GM04504 (cell line): ENCODE measurements around the gene ACP5.
"Not testable (repeated sequence)": the region's sequence is repeated elsewhere in the genome, so short reads cannot be mapped to it uniquely, and the experiment has no call there.

Experiments
- DNase-seq: peaks from one replicate; pipeline ENCODE4 v3.0.0-alpha.2; 2012; ENCODE audit warnings: low read depth

ACP5 gene

GRCh38 chr19:11577451-11578257, at the start of gene ACP5:
TSS of gene ACP5 (minus strand) at chr19:11577645. CDS start at chr19:11577317, 328 bp downstream.
- DNase-seq: no peak

GRCh38 chr19:11626252-11626651, 48.8 kb upstream of the ACP5 start:
- DNase-seq: no peak

DNA sequence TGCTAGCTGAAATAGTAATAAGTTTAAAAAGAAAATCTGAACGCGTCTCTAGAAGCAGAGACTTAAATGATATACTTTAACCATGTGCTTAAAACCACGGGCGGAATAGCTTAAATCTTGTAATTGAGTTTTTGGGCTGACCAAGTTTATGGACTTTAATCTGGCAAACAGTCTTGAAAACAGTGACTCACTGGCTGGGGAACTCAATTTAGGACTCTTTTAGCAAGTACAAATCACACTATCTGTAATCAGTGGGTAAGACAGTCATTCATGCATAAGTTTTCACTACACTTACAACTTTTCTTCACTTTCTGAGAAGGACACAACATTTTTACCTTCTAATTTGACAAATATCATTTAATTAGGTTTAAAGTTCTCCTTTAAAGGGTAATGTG, 46.6 kb upstream of the ACP5 start:
- peak; percentile 28 for DNase-seq

GRCh38 chr19:11622401-11622800, 45.0 kb upstream of the ACP5 start:
- not testable (repeated sequence) for DNase-seq

DNA sequence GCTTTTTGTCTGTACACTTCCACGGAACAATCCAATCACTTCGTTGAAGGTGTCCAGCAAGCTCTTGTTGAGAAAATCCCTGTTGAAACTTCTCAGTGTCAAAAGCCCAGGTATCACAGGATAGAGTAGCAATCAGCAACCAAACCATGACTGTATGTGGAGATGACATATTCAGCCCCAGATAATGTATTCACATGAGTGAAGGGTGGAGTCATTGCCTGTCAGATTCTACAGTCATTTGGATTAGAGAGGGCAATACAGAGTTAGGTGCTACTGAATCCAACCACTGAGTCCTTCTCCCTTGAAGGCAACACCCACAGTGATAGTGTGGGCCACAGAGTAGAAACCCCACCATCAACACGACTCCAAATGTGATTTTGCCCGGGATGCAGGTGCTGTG, 43.1 kb upstream of the ACP5 start:
- DNase-seq: no peak

DNA sequence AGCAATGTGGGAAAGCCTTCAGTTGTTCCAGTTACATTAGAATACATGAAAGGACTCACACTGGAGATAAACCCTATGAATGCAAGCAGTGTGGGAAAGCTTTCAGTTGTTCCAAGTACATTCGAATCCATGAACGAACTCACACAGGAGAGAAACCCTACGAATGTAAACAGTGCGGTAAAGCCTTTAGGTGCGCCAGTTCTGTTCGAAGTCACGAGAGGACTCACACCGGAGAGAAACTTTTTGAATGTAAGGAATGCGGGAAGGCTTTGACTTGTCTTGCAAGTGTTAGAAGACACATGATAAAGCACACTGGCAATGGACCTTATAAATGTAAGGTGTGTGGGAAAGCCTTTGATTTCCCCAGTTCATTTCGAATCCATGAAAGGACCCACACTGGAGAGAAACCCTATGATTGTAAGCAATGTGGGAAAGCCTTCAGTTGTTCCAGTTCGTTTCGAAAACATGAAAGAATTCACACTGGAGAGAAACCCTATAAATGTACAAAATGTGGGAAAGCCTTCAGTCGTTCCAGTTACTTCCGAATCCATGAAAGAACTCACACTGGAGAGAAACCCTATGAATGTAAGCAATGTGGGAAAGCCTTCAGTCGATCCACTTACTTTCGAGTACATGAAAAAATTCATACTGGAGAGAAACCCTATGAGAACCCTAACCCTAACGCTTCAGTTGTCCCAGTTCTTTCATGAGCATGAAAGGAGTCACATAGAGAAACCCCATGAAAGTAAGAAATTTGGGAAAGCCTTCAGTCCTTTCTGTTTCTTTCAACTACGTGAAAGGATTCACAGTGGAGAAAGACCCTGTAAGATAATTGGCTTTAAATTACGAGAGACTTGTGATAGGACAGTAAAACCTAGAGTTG, 40.0 kb upstream of the ACP5 start:
- no peak for DNase-seq

DNA sequence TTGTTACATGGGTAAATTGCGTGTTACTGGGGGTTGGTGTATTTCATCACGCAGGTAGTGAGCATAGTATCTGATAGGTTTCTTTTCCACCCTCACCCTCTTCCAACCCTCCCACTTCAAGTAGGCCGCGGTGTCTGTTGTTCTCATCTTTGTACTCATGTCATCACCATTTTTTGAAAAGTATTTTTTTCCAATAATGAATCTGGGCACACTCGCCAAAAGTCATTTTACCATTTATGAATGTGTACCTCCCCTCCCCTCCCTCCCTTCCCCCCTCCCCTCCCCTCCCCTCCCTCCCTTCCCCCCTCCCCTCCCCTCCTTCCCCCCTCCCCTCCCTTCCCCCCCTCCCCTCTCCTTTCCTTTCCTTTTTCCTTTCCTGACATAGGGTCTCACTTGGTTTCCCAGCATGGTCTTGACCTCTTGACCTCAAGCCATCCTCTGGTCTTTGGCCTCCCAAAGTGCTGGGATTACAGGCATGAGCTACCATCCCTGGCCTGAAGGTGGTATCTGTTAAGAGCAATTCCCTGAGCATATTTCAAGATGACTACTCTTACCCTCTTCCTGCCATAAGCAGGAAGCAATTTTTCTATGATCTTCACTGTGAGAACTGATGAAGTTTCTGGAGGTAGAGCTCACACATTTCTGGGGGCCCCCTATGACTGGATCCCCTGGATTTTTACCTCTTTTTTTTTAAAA, 35.5 kb upstream of the ACP5 start:
- DNase-seq: no peak

DNA sequence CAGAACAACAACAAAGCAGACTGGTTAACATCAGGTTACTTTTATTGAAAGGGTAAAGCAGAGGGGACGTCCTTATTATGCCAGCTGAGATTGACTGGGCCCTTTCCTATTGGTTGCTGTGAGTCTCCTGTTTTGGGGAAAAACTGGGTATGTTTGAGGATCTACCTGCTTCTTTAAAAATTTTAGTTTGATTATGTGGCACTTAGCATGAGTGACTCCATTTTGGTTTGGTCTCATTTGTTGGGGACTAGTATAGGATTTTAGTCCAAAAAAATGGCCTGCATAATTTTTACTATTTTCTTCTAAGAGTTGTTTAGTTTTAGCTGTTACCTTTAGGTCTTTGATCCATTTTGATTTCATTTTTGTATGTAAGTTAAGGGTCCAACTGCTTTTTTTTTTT, 34.3 kb upstream of the ACP5 start:
- DNase-seq: no peak

DNA sequence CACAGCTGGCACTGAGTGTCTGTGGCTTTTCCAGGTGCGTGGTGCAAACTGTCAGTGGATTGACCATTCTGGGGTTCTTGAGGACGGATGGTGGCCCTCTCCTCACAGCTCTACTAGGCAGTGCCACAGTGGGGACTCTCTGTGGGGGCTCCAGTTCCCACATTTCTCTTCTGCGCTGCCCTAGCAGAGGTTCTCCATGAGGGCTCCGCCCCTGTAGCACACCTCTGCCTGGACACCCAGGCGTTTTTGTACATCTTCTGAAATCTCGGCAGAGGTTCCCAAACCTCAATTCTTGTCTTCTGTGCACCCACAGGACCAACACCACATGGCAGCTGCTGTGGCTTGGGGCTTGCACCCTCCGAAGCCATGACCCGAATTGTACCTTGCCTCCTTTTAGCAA, 29.0 kb upstream of the ACP5 start:
- DNase-seq: no peak

- DNase-seq: not testable (repeated sequence)
Measured at GRCh38 chr19:11599704-11600103, 22.3 kb upstream of the ACP5 start.

GRCh38 chr19:11598746-11599145, 21.3 kb upstream of the ACP5 start:
- DNase-seq: no peak

- no peak for DNase-seq
Measured at GRCh38 chr19:11598103-11598483, 20.6 kb upstream of the ACP5 start.

DNA sequence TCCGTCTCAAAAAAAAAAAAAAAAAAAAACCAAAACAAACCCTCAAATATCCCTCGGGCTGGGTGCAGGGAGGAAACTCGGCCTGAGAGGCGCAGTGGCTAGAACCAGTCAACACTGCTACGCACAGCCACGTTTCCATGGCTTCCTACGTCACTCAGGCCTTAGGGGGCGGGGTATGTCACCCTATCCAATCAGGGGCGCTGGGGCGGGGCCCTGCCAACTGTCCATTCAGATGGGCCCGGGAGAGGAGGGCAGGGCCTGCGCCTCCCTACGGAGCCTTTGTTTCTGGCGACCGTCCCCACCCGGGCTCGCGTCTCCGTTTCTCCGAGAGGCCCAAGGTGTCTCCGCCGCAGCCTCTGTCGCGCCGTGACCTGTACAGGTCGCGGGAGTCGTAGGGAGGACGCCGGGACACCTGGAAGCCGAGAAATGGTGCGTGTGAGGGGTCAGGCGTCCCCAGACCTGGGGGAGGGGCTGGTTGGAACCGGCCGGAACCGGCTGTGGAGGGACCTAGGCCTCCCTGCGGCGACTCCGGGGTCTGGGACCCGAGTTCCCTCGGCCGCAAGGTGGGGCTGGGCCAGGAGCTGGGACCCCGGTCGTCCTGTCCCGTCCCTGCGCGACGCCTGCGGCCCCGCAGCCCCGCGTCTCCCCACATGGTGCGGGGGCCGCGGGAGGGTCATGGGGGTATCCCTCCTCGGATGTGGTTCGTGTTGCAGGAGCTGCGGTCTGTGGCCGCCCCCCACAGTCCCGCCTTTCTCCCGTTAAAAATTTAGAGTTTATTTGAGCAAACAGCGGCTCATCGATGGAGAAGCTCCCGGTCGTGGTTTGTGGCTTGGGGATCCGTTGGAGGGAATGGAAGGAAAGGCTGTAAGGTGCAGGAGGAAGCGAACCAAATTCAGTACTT, 20.0 kb upstream of the ACP5 start, which contains the start of gene ZNF627:
ZNF627 (plus strand) TSS at position 282 of the 901 bp plus-strand sequence; CDS start at position 427, 145 bp downstream.
- DNase-seq: peak; percentile 97

DNA sequence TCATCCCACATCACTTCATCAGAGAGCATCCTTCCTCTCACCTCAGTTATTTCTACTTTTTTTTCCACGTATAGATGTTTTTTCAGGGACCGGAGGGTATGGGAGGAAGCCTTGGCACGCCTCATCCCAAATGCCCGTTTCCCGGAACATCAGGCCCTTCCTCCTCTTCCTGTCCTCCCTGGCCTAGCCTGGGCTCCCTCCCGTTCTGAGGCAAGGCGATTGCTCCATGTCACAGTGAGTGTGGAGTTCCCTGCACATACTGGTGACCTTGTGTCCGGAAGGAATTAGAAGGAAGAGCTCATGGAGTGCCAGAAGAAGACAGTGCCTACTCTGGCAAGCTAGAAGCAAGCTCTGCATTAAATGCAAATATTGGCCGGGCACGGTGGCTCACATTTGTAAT, 18.7 kb upstream of the ACP5 start:
- DNase-seq: no peak

DNA sequence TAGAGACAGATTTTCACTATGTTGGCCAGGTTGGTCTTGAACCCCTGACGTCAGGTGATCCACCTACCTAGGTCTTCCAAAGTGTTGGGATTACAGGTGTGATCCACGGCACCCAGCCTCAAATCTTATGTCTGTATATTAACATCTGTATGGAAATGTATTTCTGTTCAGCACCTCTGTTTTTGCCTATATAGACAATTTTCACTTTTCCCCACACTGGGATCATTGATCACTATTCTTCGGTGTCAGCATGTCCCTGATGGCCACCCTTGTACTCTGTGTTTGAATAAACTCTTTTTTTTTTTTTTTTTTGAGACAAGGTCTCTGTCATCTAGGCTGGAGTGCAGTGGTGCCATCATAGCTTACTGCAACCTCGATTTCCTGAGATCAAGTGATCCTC, 16.6 kb upstream of the ACP5 start:
- no peak for DNase-seq

DNA sequence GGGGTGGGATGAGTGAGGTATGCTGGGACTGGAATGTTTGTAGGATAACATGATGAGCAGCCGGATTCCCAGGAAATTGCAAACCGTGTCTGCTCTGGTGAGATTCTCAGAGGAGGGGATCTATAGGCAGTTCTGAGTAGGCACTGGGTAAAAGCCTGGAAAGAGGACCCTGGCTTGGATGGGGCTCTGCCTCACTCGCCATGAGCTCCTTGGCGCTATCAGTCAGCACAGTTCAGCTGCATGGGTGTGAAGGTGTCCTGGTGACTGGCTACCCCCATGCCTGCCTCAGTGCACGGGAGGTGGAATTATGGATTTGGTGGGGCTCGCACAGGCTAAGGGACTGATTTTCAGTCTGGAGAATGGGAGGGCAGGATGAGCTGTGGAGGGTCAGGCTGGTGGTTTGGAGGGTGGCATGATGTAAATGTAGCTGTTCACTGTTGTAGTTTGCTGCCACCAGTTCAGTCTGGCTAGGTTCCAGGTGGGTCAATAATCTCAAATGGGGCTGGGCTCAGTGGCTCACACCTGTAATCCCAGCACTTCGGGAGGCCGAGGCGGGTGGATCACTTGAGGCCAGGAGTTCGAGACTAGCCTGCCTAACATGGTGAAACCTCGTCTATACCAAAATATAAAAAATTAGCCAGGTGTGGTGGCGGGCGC, 10.7 kb upstream of the ACP5 start:
- no peak for DNase-seq

DNA sequence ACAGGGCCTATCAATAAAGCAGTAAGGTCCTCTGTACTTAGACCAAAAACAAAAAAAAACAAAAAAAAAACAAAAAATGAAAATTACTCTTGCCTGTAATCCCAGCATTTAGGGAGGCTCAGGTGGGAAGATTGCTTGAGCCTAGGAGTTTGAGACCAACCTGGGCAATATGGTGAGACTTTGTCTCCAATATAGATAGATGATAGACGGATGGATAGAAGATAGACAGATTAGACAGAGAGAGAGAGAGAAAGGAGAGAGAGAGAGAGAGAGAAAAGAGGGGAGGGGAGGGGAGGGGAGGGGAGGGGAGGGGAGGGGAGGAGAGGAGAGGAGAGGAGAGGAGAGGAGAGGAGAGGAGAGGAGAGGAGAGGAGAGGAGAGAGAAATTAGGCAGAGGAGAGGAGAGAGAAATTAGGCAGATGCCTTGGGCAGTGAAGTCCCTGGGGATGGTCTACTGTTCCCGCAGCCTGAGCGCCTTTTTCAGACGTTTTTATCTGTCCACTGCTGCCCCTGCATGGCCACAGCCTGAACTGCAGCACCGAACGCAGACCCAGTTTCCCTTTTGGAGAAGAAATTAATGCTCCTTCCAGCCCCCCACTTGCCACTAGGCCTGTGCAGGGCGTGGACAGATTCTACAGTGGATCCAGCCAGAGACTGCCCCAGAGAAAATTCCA, 10.0 kb upstream of the ACP5 start:
- no peak for DNase-seq

DNA sequence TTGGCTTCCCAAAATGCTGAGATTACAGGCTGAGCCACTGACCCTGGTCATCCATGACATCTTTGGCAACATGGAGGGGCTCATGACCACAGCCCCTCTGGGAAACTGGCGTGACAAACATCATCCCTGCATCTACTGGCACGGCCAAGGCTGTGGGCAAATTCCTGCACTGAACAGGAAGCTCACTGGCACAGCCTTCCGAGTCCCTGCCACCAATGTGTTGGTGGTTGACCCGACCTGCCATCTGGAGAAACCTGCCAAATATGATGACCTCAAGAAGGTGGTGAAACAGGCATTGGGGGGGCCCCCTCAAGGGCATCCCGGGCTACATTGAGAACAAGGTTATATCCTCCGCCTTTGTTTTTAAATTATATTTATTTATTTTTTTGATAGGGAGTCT, 8.9 kb upstream of the ACP5 start:
- no peak for DNase-seq

GRCh38 chr19:11581740-11582139, 4.3 kb upstream of the ACP5 start:
- no peak for DNase-seq

DNA sequence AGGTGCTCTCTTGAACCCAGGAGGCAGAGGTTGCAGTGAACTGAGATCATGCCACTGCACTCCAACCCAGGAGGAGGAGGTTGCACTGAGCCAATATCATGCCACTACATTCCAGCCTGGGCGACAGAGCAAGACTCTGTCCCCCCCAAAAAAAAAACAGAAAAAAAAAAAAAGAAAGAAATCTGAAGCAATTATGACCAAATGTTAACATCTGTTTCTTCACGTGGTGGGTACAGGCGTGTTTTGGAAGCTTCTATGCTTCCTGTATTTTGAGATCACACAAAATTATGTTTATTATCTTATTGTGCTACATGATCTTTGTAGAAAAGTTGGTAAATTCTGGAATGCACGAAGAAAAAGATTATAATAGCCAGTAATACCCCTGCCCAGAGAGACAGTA, 2.7 kb upstream of the ACP5 start:
- DNase-seq: no peak
